ENCODE measurements around the gene TWNK. TPM values are rescaled to one million over a fixed set of nuclear protein-coding genes. Genes with fewer than 3 reads are reported as not detected.

TWNK gene
- total and polyA plus RNA-seq, 8 donors, result 2.3 to 30.8 (median 4.8) TPM; not detected in 1

DNA sequence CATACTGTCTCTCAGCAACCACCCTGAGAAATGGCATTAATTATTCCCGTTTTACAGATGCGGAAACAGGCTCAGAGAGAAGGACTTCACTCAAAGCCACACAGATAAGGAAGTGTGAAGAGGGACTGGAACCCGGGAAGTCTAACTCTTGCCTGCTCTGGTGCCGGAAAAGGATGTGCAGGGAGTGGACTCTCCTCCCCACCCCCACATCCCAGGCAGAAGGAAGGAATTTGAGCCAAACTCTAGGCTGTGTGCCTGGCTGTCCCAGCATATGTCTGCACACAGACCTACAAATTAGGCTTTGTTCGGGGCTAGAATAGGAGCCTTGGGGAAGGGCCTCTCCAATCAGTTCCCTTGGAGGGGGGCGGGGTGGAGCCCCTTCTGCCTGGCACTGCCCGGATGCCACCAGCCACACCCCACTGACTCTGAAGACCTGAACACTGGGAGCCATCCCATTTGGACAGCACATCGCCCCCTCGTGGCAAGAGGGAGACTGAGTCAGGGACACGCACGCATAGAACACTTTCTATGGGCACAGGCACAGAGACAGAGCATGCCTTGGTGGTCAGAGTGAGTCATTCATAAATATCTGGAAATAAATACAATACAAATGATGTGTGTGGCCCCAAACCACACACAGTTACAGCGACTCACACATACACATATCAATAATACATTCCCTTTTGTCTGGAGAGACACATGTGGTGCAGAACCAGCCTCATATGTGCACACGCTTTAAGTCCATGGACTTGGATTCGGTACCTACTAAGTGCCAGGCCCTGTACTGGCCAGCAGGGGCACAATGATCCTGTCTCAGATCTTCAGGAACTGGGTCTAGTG lies 25.4 kb downstream of the TWNK start:
- Histone ChIP-seq H3K36me3 (no peaks in the 10 kb centered on the region), H3K27me3 (peaks cover 0 to 21% (median 0%) of the 10 kb centered on the region in 3 donors), H3K27ac (peak overlapping the region; percentile 10 to 71 (median 54)), H3K4me1 (peaks cover 25 to 51% (median 42%) of the 10 kb centered on the region in 4 donors), H3K9me3 (no peaks in the 10 kb centered on the region), H3K4me3 (no peak overlapping the region)
- WGBS, 5 donors, result 11 to 18% (median 15%) methylated on average over 10 to 14 of the region's 14 CpGs
- DNase-seq, result peak; percentile 91 to 94
- TF ChIP-seq POLR2A (IDR thresholded peaks at IDR 0.05) (no peak), POLR2AphosphoS5 (IDR thresholded peaks at IDR 0.05) (peak; percentile 55 to 68 (median 56))
- TF ChIP-seq, protein P1, sequence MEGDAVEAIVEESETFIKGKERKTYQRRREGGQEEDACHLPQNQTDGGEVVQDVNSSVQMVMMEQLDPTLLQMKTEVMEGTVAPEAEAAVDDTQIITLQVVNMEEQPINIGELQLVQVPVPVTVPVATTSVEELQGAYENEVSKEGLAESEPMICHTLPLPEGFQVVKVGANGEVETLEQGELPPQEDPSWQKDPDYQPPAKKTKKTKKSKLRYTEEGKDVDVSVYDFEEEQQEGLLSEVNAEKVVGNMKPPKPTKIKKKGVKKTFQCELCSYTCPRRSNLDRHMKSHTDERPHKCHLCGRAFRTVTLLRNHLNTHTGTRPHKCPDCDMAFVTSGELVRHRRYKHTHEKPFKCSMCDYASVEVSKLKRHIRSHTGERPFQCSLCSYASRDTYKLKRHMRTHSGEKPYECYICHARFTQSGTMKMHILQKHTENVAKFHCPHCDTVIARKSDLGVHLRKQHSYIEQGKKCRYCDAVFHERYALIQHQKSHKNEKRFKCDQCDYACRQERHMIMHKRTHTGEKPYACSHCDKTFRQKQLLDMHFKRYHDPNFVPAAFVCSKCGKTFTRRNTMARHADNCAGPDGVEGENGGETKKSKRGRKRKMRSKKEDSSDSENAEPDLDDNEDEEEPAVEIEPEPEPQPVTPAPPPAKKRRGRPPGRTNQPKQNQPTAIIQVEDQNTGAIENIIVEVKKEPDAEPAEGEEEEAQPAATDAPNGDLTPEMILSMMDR (IDR thresholded peaks at IDR 0.05), result peak in 6 of 7 experiments; percentile 25 to 95 (median 77)
- intact Hi-C loops (cut with DNase I; ENCODE audit: low total_unique reads), result no loop called here

- intact Hi-C loops (cut with DNase I; ENCODE audit: low total_unique reads), result no loop called here
- DNase-seq, result no peak
- peak overlapping the region in 3 of 5 donors; percentile 34 to 71 (median 67) for H3K27ac ChIP-seq
- TF ChIP-seq, protein P1 (IDR thresholded peaks at IDR 0.05), result no peak
- TF ChIP-seq POLR2AphosphoS5 (IDR thresholded peaks at IDR 0.05) (no peak), EP300 (IDR thresholded peaks at IDR 0.05) (no peak), POLR2A (IDR thresholded peaks at IDR 0.05) (no peak)
- no peaks in the 10 kb centered on the region for H3K36me3 ChIP-seq
- 42 to 58% (median 50%) methylated on average over 9 of the region's 9 CpGs for WGBS, 5 donors
- no peak overlapping the region for H3K4me3 ChIP-seq
- no peaks in the 10 kb centered on the region for H3K9me3 ChIP-seq
- H3K27me3 ChIP-seq, result peaks cover 0 to 27% (median 0%) of the 10 kb centered on the region in 3 donors
- H3K4me1 ChIP-seq, result peaks cover 19 to 50% (median 36%) of the 10 kb centered on the region in 4 donors
Measured at GRCh38 chr10:101013365-101013825, 26.1 kb downstream of the TWNK start.

- Histone ChIP-seq H3K4me3 (no peak overlapping the region), H3K27ac (no peak overlapping the region), H3K4me1 (peaks cover 25 to 51% (median 39%) of the 10 kb centered on the region in 4 donors), H3K36me3 (no peaks in the 10 kb centered on the region), H3K27me3 (peaks cover 0 to 37% (median 0%) of the 10 kb centered on the region in 3 donors), H3K9me3 (no peaks in the 10 kb centered on the region)
- 14 to 21% (median 17%) methylated on average over 10 to 11 of the region's 11 CpGs for WGBS, 5 donors
- intact Hi-C loops (cut with DNase I; ENCODE audit: low total_unique reads), result loop anchor here (2.0 kb wide), 1 partner anchor 20 kb away; no protein-coding TSS in a partner anchor
- DNase-seq, result peak; percentile 87 to 92
- TF ChIP-seq POLR2AphosphoS5 (IDR thresholded peaks at IDR 0.05), result peak in 1 of 3 donors; percentile 13
- TF ChIP-seq, protein P1 (IDR thresholded peaks at IDR 0.05), result peak in 5 of 7 experiments; percentile 91 to 96 (median 95)
- TF ChIP-seq POLR2A (IDR thresholded peaks at IDR 0.05), result no peak
Measured at GRCh38 chr10:101014230-101014884, 27.0 kb downstream of the TWNK start.

- intact Hi-C loops (cut with DNase I; ENCODE audit: low total_unique reads), result loop anchor here (2.0 kb wide), 1 partner anchor 20 kb away; no protein-coding TSS in a partner anchor
- Histone ChIP-seq H3K4me3 (no peak overlapping the region), H3K4me1 (peaks cover 25 to 51% (median 39%) of the 10 kb centered on the region in 4 donors), H3K9me3 (no peaks in the 10 kb centered on the region), H3K36me3 (no peaks in the 10 kb centered on the region), H3K27me3 (peaks cover 0 to 40% (median 0%) of the 10 kb centered on the region in 3 donors), H3K27ac (no peak overlapping the region)
- WGBS, 5 donors, result 39 to 47% (median 43%) methylated on average over 6 to 7 of the region's 7 CpGs
- DNase-seq, result no peak
- TF ChIP-seq, protein P1 (IDR thresholded peaks at IDR 0.05), result no peak
- TF ChIP-seq POLR2AphosphoS5 (IDR thresholded peaks at IDR 0.05), result no peak
- no peak for TF ChIP-seq POLR2A (IDR thresholded peaks at IDR 0.05)
- TF ChIP-seq EP300 (IDR thresholded peaks at IDR 0.05), result no peak
Measured at GRCh38 chr10:101014966-101015581, 27.7 kb downstream of the TWNK start.

All from stomach (tissue), 9 donors.